Measurements from ENCODE around the gene BCKDK.

BCKDK gene

GRCh38 chr16:31109622-31110021 is 1.4 kb downstream of the BCKDK start:
- ATAC-seq (replicated peaks; ENCODE audit: extremely low read depth, poor library complexity, severe bottlenecking), result no peak
- H3K4me3 Mint-ChIP-seq, result peak overlapping the region; percentile 82
- H3K27ac Mint-ChIP-seq (ENCODE audit: low read depth), result no peak overlapping the region
- no peaks in the 10 kb centered on the region for H3K27me3 Mint-ChIP-seq
- H3K4me1 Mint-ChIP-seq, result peaks cover 15% of the 10 kb centered on the region
- no peak for DNase-seq (ENCODE audit: low spot score in 2 of 2)
- H3K9me3 Mint-ChIP-seq, result no peaks in the 10 kb centered on the region
- peaks cover 3% of the 10 kb centered on the region for H3K36me3 Mint-ChIP-seq (ENCODE audit: insufficient read depth)

DNA sequence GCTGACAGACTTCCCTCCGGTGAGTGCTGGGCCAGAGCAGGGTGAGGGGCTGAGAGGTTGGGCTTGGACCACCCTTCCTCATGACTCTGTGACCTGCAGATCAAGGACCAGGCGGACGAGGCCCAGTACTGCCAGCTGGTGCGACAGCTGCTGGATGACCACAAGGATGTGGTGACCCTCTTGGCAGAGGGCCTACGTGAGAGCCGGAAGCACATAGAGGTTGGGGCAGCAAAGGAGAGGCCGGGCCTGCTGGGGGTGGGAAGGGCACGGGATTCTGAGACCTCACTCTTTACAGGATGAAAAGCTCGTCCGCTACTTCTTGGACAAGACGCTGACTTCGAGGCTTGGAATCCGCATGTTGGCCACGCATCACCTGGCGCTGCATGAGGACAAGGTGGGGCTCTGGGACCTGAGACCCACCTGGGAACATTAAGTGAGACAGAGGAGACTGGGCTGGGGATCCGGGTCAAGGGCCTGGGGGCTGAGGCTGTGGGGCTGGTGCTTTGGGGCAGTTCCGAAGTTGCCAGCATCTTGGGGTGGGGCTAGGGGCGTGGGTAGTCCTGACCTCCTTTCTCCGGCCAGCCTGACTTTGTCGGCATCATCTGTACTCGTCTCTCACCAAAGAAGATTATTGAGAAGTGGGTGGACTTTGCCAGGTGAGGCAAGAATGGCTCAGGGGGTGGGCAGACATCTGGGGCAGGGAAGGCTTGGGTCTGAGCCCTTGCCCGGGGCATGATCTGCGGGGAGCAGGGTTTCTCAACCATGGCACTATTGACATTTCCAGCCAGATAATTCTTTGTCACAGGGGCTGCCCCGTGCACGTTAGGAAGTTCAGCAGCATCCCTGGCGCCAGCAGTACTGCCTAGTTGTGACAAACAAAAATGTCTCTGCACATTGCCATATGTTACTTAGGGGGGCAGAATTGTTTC is 2.2 kb downstream of the BCKDK start:
- H3K4me3 Mint-ChIP-seq, result peak overlapping the region; percentile 82
- peaks cover 15% of the 10 kb centered on the region for H3K4me1 Mint-ChIP-seq
- no peaks in the 10 kb centered on the region for H3K27me3 Mint-ChIP-seq
- no peak overlapping the region for H3K27ac Mint-ChIP-seq (ENCODE audit: low read depth)
- ATAC-seq (replicated peaks; ENCODE audit: extremely low read depth, poor library complexity, severe bottlenecking), result no peak
- H3K36me3 Mint-ChIP-seq (ENCODE audit: insufficient read depth), result peaks cover 3% of the 10 kb centered on the region
- DNase-seq (ENCODE audit: low spot score in 2 of 2), result no peak
- H3K9me3 Mint-ChIP-seq, result no peaks in the 10 kb centered on the region

GRCh38 chr16:31111881-31112466 is 3.8 kb downstream of the BCKDK start:
- H3K4me3 Mint-ChIP-seq, result no peak overlapping the region
- no peak overlapping the region for H3K27ac Mint-ChIP-seq (ENCODE audit: low read depth)
- ATAC-seq (replicated peaks; ENCODE audit: extremely low read depth, poor library complexity, severe bottlenecking) (no peak), DNase-seq (ENCODE audit: low spot score in 2 of 2) (no peak)
- H3K27me3 Mint-ChIP-seq, result no peaks in the 10 kb centered on the region
- H3K4me1 Mint-ChIP-seq, result peaks cover 15% of the 10 kb centered on the region
- H3K36me3 Mint-ChIP-seq (ENCODE audit: insufficient read depth), result peaks cover 5% of the 10 kb centered on the region
- no peaks in the 10 kb centered on the region for H3K9me3 Mint-ChIP-seq

DNA sequence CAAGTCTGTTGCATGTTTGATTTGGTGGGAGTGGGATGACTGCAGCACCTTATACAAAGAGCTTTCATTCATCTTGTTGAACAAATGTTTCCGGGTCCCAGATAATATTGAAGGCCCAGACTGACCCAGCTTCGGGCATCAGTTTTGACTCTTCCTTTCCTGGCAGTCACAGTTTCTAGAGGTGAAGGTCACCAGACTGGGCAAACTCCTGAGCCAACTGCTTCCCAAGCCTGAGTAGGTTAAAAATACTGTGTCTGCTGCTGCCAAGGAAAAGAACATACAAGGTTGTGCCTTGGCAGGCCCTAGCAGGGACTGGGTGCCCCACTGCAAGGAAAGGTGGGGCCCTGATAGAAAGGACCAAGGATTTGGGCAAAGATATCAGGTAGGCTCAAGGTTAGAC is 4.5 kb downstream of the BCKDK start:
- H3K27ac Mint-ChIP-seq (ENCODE audit: low read depth), result no peak overlapping the region
- H3K27me3 Mint-ChIP-seq, result no peaks in the 10 kb centered on the region
- no peaks in the 10 kb centered on the region for H3K9me3 Mint-ChIP-seq
- DNase-seq (ENCODE audit: low spot score in 2 of 2), result no peak
- peaks cover 5% of the 10 kb centered on the region for H3K36me3 Mint-ChIP-seq (ENCODE audit: insufficient read depth)
- peaks cover 10% of the 10 kb centered on the region for H3K4me1 Mint-ChIP-seq
- no peak overlapping the region for H3K4me3 Mint-ChIP-seq
- no peak for ATAC-seq (replicated peaks; ENCODE audit: extremely low read depth, poor library complexity, severe bottlenecking)

- Mint-ChIP-seq H3K27me3 (no peaks in the 10 kb centered on the region), H3K9me3 (no peaks in the 10 kb centered on the region), H3K4me1 (peaks cover 13% of the 10 kb centered on the region), H3K36me3 (ENCODE audit: insufficient read depth) (peaks cover 5% of the 10 kb centered on the region), H3K27ac (ENCODE audit: low read depth) (no peak overlapping the region), H3K4me3 (no peak overlapping the region)
- ATAC-seq (replicated peaks; ENCODE audit: extremely low read depth, poor library complexity, severe bottlenecking) (no peak), DNase-seq (ENCODE audit: low spot score in 2 of 2) (no peak)
Observed at GRCh38 chr16:31113121-31114120, 5.2 kb downstream of the BCKDK start.

DNA sequence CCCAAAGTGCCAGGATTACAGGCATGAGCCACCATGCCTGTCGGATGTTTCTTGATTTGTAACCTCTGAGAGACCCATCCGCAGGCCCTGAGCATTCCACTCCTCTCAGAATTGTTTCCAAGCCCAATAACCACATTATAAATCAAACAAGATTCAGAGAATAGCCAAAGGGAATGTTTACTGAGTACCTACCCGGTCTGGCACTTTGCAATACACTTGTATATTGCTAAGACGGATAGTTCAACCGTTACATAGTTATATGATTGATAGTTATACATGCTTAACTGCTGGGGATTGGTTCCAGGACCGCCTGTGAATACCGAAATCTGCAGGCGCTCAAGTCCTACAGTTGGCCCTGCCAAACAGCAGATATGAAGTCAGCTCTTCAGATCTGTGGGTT is 6.3 kb downstream of the BCKDK start:
- DNase-seq (ENCODE audit: low spot score in 2 of 2) (no peak), ATAC-seq (replicated peaks; ENCODE audit: extremely low read depth, poor library complexity, severe bottlenecking) (no peak)
- Mint-ChIP-seq H3K4me1 (peaks cover 14% of the 10 kb centered on the region), H3K36me3 (ENCODE audit: insufficient read depth) (peaks cover 5% of the 10 kb centered on the region), H3K27ac (ENCODE audit: low read depth) (peak overlapping the region; percentile 35), H3K4me3 (no peak overlapping the region), H3K27me3 (no peaks in the 10 kb centered on the region), H3K9me3 (no peaks in the 10 kb centered on the region)

GRCh38 chr16:31117384-31118222 is 9.4 kb downstream of the BCKDK start, which contains the start of gene KAT8:
KAT8 (plus strand) TSS chr16:31117664; CDS start chr16:31117682, 18 bp downstream.
- Mint-ChIP-seq H3K27me3 (no peaks in the 10 kb centered on the region), H3K4me3 (peak within 1 kb of the TSS; percentile 73), H3K9me3 (no peaks in the 10 kb centered on the region), H3K36me3 (ENCODE audit: insufficient read depth) (peaks cover 27% of the 10 kb centered on the region), H3K4me1 (peaks cover 11% of the 10 kb centered on the region), H3K27ac (ENCODE audit: low read depth) (peak within 1 kb of the TSS; percentile 58)
- DNase-seq (ENCODE audit: low spot score in 2 of 2), result peak; percentile 92 to 96
- peak; percentile 96 for ATAC-seq (replicated peaks; ENCODE audit: extremely low read depth, poor library complexity, severe bottlenecking)

DNA sequence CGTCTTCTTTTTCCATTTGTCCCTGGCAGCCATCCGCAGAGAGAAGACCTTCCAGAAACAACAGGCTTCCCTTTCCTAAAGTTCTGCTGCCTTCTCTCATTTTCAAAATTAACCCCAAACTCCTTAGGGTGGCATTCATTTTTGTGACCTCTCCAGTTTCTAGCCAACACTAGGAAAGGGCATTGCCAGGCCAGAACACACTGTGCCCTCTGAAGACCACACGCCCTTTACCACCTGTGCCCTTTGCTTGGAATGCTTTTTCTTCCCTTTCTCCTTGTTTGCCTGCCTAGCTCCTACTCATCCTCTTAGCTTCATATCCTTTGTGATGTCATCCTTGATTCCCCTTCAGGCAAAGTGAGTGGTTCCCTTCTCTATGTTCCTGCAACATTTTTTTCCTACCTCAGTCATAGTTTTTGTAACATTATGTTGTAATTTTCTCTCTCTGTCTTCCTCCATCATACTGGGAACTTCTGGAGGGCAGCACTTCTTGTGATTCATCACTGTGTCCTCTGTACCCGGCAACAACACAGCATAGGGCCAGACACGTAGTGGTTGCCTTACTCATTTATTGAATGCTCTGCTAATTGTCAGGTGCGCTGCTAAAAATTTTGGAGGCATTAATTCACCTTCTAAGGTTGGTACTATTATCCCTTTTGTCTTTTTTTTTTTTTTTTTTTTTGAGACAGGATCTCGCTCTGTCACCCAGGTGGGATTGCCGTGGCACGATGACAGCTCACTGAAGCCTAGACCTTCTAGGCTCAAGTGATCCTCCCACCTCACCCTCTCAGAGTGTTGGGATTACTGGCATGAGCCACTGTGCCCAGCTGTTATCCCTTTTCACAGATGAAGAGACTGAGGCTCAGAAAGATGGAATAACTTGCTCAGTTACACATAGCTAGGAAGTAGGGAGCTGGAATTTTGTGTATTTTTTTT is 10.3 kb downstream of the BCKDK start:
- Mint-ChIP-seq H3K27ac (ENCODE audit: low read depth) (peak overlapping the region; percentile 58), H3K36me3 (ENCODE audit: insufficient read depth) (peaks cover 34% of the 10 kb centered on the region), H3K9me3 (no peaks in the 10 kb centered on the region), H3K27me3 (no peaks in the 10 kb centered on the region), H3K4me1 (peaks cover 11% of the 10 kb centered on the region), H3K4me3 (peak overlapping the region; percentile 73)
- no peak for ATAC-seq (replicated peaks; ENCODE audit: extremely low read depth, poor library complexity, severe bottlenecking)
- DNase-seq (ENCODE audit: low spot score in 2 of 2), result no peak

DNA sequence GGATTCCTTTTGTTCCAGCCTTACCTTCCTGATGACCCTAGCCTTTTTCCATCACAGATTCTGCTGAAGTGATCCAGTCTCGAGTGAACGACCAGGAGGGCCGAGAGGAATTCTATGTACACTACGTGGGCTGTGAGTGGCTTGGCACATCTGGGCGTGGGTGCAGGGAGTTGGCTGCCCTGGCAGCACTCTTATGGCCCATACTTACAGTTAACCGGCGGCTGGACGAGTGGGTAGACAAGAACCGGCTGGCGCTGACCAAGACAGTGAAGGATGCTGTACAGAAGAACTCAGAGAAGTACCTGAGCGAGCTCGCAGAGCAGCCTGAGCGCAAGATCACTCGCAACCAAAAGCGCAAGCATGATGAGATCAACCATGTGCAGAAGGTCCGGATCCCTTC is 11.9 kb downstream of the BCKDK start:
- no peak for ATAC-seq (replicated peaks; ENCODE audit: extremely low read depth, poor library complexity, severe bottlenecking)
- Mint-ChIP-seq H3K9me3 (no peaks in the 10 kb centered on the region), H3K27ac (ENCODE audit: low read depth) (no peak overlapping the region), H3K27me3 (no peaks in the 10 kb centered on the region), H3K36me3 (ENCODE audit: insufficient read depth) (peaks cover 41% of the 10 kb centered on the region), H3K4me1 (peaks cover 11% of the 10 kb centered on the region), H3K4me3 (no peak overlapping the region)
- DNase-seq (ENCODE audit: low spot score in 2 of 2), result no peak

GRCh38 chr16:31125844-31126243 is 17.7 kb downstream of the BCKDK start:
- Mint-ChIP-seq H3K36me3 (ENCODE audit: insufficient read depth) (peaks cover 38% of the 10 kb centered on the region), H3K4me3 (no peak overlapping the region), H3K27ac (ENCODE audit: low read depth) (peak overlapping the region; percentile 72), H3K4me1 (peaks cover 9% of the 10 kb centered on the region), H3K27me3 (no peaks in the 10 kb centered on the region), H3K9me3 (no peaks in the 10 kb centered on the region)
- DNase-seq (ENCODE audit: low spot score in 2 of 2) (no peak), ATAC-seq (replicated peaks; ENCODE audit: extremely low read depth, poor library complexity, severe bottlenecking) (no peak)

GRCh38 chr16:31127182-31127581 is 19.0 kb downstream of the BCKDK start:
- Mint-ChIP-seq H3K36me3 (ENCODE audit: insufficient read depth) (peaks cover 33% of the 10 kb centered on the region), H3K27me3 (no peaks in the 10 kb centered on the region), H3K4me1 (peaks cover 9% of the 10 kb centered on the region), H3K27ac (ENCODE audit: low read depth) (no peak overlapping the region), H3K4me3 (no peak overlapping the region), H3K9me3 (no peaks in the 10 kb centered on the region)
- no peak for ATAC-seq (replicated peaks; ENCODE audit: extremely low read depth, poor library complexity, severe bottlenecking)
- DNase-seq (ENCODE audit: low spot score in 2 of 2), result no peak
